Tibial nerve (tissue), 4 donors: ENCODE results near the gene GPR37L1. TPM values are rescaled to one million over a fixed set of nuclear protein-coding genes. Genes with fewer than 3 reads are reported as not detected.

ENCODE experiments used
- DNase-seq, 2 donors: peaks; one replicate each; pipeline ENCODE4 v3.0.0-alpha.2; 2019; ENCODE audit warnings: low spot score in 2 of 2
- H3K27ac ChIP-seq, 4 donors: fragments of 200-600 bp; sonication (generic) in 3 of 4; one replicate each; pipeline ENCODE4 v1.5.1; 2017 to 2019; ENCODE audit warnings: mild to moderate bottlenecking in 1 of 4
- H3K27me3 ChIP-seq, 2 donors: fragments of 200-600 bp; sonication (generic) in 1 of 2; one replicate each; pipeline versions ENCODE4 v1.5.1 to v1.6.0; 2017 to 2019
- H3K36me3 ChIP-seq, 3 donors: fragments of 200-600 bp; sonication (generic); one replicate each; pipeline ENCODE4 v1.5.1; 2018 to 2019
- H3K4me1 ChIP-seq, 4 donors: fragments of 200-600 bp; sonication (generic) in 3 of 4; one replicate each; pipeline ENCODE4 v1.5.1; 2017 to 2019
- H3K4me3 ChIP-seq, 4 donors: fragments of 200-600 bp; sonication (generic) in 3 of 4; one replicate each; pipeline ENCODE4 v1.5.1; 2017 to 2019; ENCODE audit warnings: mild to moderate bottlenecking in 1 of 4, moderate library complexity in 1 of 4
- H3K9me3 ChIP-seq, 4 donors: fragments of 200-600 bp; sonication (generic) in 3 of 4; one replicate each; pipeline ENCODE4 v1.5.1; 2017 to 2019
- EP300 ChIP-seq, 2 donors: sonication (generic); formaldehyde crosslinking; IDR thresholded peaks; one replicate each; pipeline ENCODE4 v1.6.1; 2017; ENCODE audit warnings: antibody characterized with exemption in 2 of 2, mild to moderate bottlenecking in 1 of 2
- POLR2A ChIP-seq, 2 donors: fragments of 450-650 bp; IDR thresholded peaks; one replicate each; pipeline ENCODE4 v1.6.1; 2017; ENCODE audit warnings: antibody characterized with exemption in 2 of 2, mild to moderate bottlenecking in 2 of 2, moderate library complexity in 2 of 2
- WGBS, 2 donors: methylation state at CpG; one replicate each; pipeline ENCODE4 v1.1.5; 2018; 5-methylcytosine and 5-hydroxymethylcytosine counted together
- total RNA-seq, 4 donors: library from RNA; depleted of rRNA; stranded (reverse); fragments of >200 nt; gene quantifications; one replicate each; pipeline ENCODE4 v1.1.0, GENCODE V29; 2016
- TF ChIP-seq, protein P1 (sequence below), 5 experiments: fragments of 200-600 bp in 3 of 5; fragments of 450-650 bp in 2 of 5; sonication (generic) in 3 of 5; IDR thresholded peaks; one replicate each; pipeline ENCODE4 v1.5.1; 2016 to 2019; ENCODE audit warnings: antibody characterized with exemption in 5 of 5, mild to moderate bottlenecking in 3 of 5, moderate library complexity in 2 of 5

Gene GPR37L1
- total RNA-seq, 4 donors from 2014 or later = 13.8 to 26.3 (median 24.3) TPM

DNA sequence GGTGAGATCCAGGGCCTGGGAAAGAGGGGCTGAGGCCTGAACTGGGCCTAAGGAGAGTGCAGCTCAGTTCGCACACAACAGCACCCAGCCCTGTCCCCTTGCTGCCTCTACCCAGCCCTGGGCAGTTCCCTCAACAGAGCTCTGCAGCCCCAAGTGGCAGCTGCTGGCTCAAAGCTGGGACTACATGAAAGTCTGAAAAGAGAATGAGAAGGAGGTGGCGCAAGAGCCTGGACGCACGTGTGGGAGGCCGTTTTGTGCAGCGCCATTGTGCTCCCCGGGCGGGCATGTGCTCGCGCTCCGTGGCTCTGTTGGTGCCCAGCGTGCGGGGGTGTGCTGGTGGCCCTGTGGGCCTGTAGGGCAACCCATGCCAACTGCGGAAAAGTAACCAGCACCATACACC, 10.3 kb downstream of the GPR37L1 start:
- H3K36me3 ChIP-seq = peaks cover 3 to 59% (median 15%) of the 10 kb centered on the region in 3 donors
- peak overlapping the region in 2 of 4 donors; percentile 1 to 34 for H3K4me3 ChIP-seq
- H3K4me1 ChIP-seq = peaks cover 2 to 78% (median 64%) of the 10 kb centered on the region in 4 donors

GRCh38 chr1:202133496-202133895, 10.8 kb downstream of the GPR37L1 start:
- 30 to 45% methylated on average over 8 of the region's 8 CpGs for WGBS, 2 donors
- no peak for TF ChIP-seq EP300 (IDR thresholded peaks at IDR 0.05)
- no peak for TF ChIP-seq POLR2A (IDR thresholded peaks at IDR 0.05)
- TF ChIP-seq, protein P1, sequence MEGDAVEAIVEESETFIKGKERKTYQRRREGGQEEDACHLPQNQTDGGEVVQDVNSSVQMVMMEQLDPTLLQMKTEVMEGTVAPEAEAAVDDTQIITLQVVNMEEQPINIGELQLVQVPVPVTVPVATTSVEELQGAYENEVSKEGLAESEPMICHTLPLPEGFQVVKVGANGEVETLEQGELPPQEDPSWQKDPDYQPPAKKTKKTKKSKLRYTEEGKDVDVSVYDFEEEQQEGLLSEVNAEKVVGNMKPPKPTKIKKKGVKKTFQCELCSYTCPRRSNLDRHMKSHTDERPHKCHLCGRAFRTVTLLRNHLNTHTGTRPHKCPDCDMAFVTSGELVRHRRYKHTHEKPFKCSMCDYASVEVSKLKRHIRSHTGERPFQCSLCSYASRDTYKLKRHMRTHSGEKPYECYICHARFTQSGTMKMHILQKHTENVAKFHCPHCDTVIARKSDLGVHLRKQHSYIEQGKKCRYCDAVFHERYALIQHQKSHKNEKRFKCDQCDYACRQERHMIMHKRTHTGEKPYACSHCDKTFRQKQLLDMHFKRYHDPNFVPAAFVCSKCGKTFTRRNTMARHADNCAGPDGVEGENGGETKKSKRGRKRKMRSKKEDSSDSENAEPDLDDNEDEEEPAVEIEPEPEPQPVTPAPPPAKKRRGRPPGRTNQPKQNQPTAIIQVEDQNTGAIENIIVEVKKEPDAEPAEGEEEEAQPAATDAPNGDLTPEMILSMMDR (IDR thresholded peaks at IDR 0.05) = no peak
- Histone ChIP-seq H3K36me3 (peaks cover 3 to 61% (median 15%) of the 10 kb centered on the region in 3 donors), H3K9me3 (no peaks in the 10 kb centered on the region), H3K4me1 (peaks cover 2 to 76% (median 59%) of the 10 kb centered on the region in 4 donors), H3K27ac (peak overlapping the region; percentile 86 to 98 (median 92)), H3K4me3 (no peak overlapping the region), H3K27me3 (no peaks in the 10 kb centered on the region)
- no peak for DNase-seq

More for the DNA sequence above, 10.3 kb downstream of the GPR37L1 start:
- H3K27me3 ChIP-seq = no peaks in the 10 kb centered on the region
- peak overlapping the region; percentile 86 to 98 (median 92) for H3K27ac ChIP-seq
- TF ChIP-seq, protein P1 (IDR thresholded peaks at IDR 0.05) = peak; percentile 9 to 54 (median 37)
- TF ChIP-seq POLR2A (IDR thresholded peaks at IDR 0.05) (peak in 1 of 2 donors; percentile 40), EP300 (IDR thresholded peaks at IDR 0.05) (peak; percentile 22 to 93)
- no peaks in the 10 kb centered on the region for H3K9me3 ChIP-seq
- peak; percentile 38 to 49 for DNase-seq
- WGBS, 2 donors = 15 to 45% methylated on average over 14 of the region's 14 CpGs

GRCh38 chr1:202133989-202134388, 11.3 kb downstream of the GPR37L1 start:
- H3K36me3 ChIP-seq = peaks cover 3 to 66% (median 15%) of the 10 kb centered on the region in 3 donors
- H3K9me3 ChIP-seq = no peaks in the 10 kb centered on the region
- peak overlapping the region; percentile 86 to 98 (median 92) for H3K27ac ChIP-seq
- no peak for TF ChIP-seq EP300 (IDR thresholded peaks at IDR 0.05)
- no peak for TF ChIP-seq POLR2A (IDR thresholded peaks at IDR 0.05)
- TF ChIP-seq, protein P1 (IDR thresholded peaks at IDR 0.05) = no peak
- no peaks in the 10 kb centered on the region for H3K27me3 ChIP-seq
- no peak overlapping the region for H3K4me3 ChIP-seq
- no peak for DNase-seq
- 62 to 67% methylated on average over 5 of the region's 5 CpGs for WGBS, 2 donors
- peaks cover 2 to 76% (median 54%) of the 10 kb centered on the region in 4 donors for H3K4me1 ChIP-seq

DNA sequence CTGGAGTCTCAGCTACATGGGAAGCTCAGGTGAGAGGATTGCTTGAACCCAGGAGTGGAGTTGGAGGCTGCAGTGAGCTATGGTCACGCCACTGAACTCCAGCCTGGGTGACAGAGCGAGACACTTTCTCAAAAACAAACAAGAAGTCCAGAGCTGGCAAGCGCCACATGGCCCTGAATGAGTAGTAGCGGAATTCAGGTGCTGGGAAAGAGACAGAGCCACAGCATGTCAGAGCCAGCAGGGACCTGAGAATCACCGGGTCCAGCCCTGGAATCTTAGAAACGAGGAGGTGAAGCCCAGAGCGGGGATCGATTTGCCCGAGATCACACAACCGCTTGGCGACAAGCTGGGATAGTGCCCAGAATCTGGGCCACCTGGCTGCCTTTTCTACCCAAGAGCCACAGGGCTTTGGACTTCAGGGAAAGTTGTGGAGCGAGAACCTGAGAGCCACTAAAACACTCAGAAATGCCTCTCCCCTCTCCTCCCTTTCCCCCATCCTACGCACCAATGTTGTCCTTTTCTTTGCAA, 12.0 kb downstream of the GPR37L1 start:
- H3K27ac ChIP-seq = peak overlapping the region; percentile 86 to 98 (median 92)
- no peaks in the 10 kb centered on the region for H3K9me3 ChIP-seq
- DNase-seq = no peak
- WGBS, 2 donors = 70 to 81% methylated on average over 13 of the region's 13 CpGs
- TF ChIP-seq, protein P1 (IDR thresholded peaks at IDR 0.05) = no peak
- H3K4me1 ChIP-seq = peaks cover 2 to 71% (median 48%) of the 10 kb centered on the region in 4 donors
- H3K27me3 ChIP-seq = no peaks in the 10 kb centered on the region
- H3K36me3 ChIP-seq = peaks cover 3 to 70% (median 15%) of the 10 kb centered on the region in 3 donors
- peak overlapping the region in 1 of 4 donors; percentile 5 for H3K4me3 ChIP-seq

DNA sequence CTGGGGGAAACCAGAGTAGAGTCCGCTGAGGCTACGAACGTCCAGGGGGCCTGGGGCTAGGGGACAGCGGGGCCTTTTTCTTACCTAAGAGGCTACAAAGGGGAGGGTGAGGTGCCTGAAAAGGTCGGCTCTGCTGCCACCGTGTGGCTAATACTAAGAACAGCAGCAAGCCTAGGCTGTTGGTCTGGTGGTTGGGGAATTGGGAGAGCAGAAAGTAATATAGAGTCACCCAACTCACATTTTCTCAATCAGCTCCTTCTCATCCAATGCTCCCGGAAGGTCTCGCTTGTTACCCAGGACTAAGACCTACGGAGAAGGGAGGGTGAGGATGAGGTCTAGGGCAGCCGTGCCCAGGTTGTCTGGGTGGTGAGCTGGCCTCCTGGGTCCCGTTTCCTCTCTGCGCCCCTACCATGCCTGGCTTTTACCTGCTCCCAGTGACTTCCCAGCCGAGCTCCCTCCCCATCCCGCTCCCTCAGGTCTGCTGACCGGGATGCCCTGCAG, 12.6 kb downstream of the GPR37L1 start:
- DNase-seq = peak in 1 of 2 donors; percentile 26
- H3K36me3 ChIP-seq = peaks cover 3 to 75% (median 15%) of the 10 kb centered on the region in 3 donors
- H3K27ac ChIP-seq = peak overlapping the region; percentile 86 to 98 (median 92)
- peak in 1 of 2 donors; percentile 11 for TF ChIP-seq EP300 (IDR thresholded peaks at IDR 0.05)
- TF ChIP-seq, protein P1 (IDR thresholded peaks at IDR 0.05) = peak; percentile 76 to 93 (median 88)
- no peak for TF ChIP-seq POLR2A (IDR thresholded peaks at IDR 0.05)
- no peaks in the 10 kb centered on the region for H3K9me3 ChIP-seq
- 34 to 37% methylated on average over 15 of the region's 15 CpGs for WGBS, 2 donors
- peaks cover 2 to 66% (median 43%) of the 10 kb centered on the region in 4 donors for H3K4me1 ChIP-seq
- H3K4me3 ChIP-seq = no peak overlapping the region
- H3K27me3 ChIP-seq = no peaks in the 10 kb centered on the region
